Measurements from ENCODE around the gene VANGL1.

The VANGL1 gene

GRCh38 chr1:115665319-115666096 is 23.7 kb downstream of the VANGL1 start:
- no peak overlapping the region for H3K4me3 ChIP-seq (ENCODE audit: low read depth, low read length)
- in situ Hi-C loops (cut with HindIII; ENCODE audit: low sequenced_read_pairs), result no loop called here
- DNase-seq (ENCODE audit: low read depth), result no peak
- TF ChIP-seq, protein P1, sequence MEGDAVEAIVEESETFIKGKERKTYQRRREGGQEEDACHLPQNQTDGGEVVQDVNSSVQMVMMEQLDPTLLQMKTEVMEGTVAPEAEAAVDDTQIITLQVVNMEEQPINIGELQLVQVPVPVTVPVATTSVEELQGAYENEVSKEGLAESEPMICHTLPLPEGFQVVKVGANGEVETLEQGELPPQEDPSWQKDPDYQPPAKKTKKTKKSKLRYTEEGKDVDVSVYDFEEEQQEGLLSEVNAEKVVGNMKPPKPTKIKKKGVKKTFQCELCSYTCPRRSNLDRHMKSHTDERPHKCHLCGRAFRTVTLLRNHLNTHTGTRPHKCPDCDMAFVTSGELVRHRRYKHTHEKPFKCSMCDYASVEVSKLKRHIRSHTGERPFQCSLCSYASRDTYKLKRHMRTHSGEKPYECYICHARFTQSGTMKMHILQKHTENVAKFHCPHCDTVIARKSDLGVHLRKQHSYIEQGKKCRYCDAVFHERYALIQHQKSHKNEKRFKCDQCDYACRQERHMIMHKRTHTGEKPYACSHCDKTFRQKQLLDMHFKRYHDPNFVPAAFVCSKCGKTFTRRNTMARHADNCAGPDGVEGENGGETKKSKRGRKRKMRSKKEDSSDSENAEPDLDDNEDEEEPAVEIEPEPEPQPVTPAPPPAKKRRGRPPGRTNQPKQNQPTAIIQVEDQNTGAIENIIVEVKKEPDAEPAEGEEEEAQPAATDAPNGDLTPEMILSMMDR (IDR thresholded peaks at IDR 0.05; ENCODE audit: low read depth, low read length, missing control alignments), result no peak

DNA sequence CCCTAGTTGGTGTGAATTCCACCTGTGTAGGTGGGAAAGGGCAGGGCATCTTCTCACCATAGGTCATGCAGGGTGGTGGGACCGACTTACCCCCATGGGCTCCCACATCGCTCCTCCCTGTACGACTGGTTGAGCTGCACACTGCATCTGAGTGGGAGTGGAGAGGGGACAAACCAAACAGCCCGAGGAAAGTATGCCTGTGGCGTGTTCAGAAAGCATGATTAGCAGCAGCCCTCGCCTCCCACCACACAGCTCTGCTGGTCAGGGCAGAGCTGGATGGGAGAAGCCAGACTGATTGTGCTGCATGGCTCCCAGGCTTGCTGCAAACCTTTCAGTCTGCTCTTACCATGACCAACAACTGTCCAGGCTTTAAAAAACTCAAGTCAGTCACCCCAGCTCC is 24.4 kb downstream of the VANGL1 start:
- in situ Hi-C loops (cut with HindIII; ENCODE audit: low sequenced_read_pairs), result no loop called here
- no peak overlapping the region for H3K4me3 ChIP-seq (ENCODE audit: low read depth, low read length)
- TF ChIP-seq, protein P1 (IDR thresholded peaks at IDR 0.05; ENCODE audit: low read depth, low read length, missing control alignments), result no peak
- no peak for DNase-seq (ENCODE audit: low read depth)

GRCh38 chr1:115666702-115667101 is 24.9 kb downstream of the VANGL1 start:
- no peak overlapping the region for H3K4me3 ChIP-seq (ENCODE audit: low read depth, low read length)
- DNase-seq (ENCODE audit: low read depth), result no peak
- TF ChIP-seq, protein P1 (IDR thresholded peaks at IDR 0.05; ENCODE audit: low read depth, low read length, missing control alignments), result no peak
- in situ Hi-C loops (cut with HindIII; ENCODE audit: low sequenced_read_pairs), result no loop called here

DNA sequence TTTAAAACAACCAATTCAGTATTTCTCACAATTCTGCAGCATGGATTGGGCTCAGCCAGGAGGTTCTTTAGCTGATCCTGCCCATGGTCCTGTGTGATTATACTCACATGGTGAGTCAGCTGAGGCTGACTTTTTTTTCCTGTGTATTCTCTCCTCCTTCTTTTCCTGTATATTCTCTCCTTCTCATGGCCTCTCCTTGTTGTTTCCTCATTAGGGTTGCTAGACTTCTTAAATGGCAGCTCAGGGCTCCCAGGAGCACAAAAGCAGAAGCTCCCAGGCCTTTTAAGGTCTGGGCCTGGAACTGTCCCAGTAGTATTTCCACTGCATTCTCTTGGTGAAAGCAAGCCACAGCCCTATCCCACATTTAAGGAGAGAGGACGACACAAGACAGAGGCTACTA is 26.8 kb downstream of the VANGL1 start:
- in situ Hi-C loops (cut with HindIII; ENCODE audit: low sequenced_read_pairs), result no loop called here
- peak; percentile 62 for DNase-seq (ENCODE audit: low read depth)
- no peak overlapping the region for H3K4me3 ChIP-seq (ENCODE audit: low read depth, low read length)
- TF ChIP-seq, protein P1 (IDR thresholded peaks at IDR 0.05; ENCODE audit: low read depth, low read length, missing control alignments), result no peak

DNA sequence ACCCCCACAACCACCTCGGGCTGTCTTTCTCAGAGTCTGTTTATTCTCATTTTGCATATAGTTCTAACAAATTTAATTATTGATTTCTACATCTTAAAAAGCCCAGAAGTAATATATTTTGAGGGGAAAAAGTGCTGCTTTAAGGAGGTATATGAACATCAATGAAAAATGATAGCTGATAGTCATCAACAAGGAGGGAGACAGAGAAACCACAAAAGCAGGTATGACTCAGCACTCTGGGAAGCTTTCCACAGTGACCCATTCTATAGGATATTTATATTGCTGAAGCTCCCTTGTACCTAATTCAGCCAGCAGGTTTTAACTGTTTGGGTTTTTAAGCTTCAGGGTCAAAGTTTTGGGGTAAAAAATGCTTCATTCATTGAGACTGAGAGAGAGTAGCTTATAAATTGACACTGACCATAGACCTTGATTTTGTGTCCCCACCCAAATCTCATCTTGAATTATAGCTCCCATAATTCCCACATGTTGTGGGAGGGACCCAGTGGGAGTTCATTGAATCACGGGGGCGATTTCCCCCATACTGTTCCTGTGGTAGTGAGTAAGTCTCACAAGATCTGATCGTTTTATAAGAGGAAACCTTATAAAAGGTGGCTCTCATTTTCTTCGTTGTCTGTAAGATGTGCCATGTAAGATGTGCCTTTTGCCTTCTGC is 27.4 kb downstream of the VANGL1 start:
- in situ Hi-C loops (cut with HindIII; ENCODE audit: low sequenced_read_pairs), result no loop called here
- DNase-seq (ENCODE audit: low read depth), result peak; percentile 81
- TF ChIP-seq, protein P1 (IDR thresholded peaks at IDR 0.05; ENCODE audit: low read depth, low read length, missing control alignments), result no peak
- H3K4me3 ChIP-seq (ENCODE audit: low read depth, low read length), result no peak overlapping the region

GRCh38 chr1:115669886-115670285 is 28.1 kb downstream of the VANGL1 start:
- in situ Hi-C loops (cut with HindIII; ENCODE audit: low sequenced_read_pairs), result no loop called here
- no peak overlapping the region for H3K4me3 ChIP-seq (ENCODE audit: low read depth, low read length)
- TF ChIP-seq, protein P1 (IDR thresholded peaks at IDR 0.05; ENCODE audit: low read depth, low read length, missing control alignments), result no peak
- DNase-seq (ENCODE audit: low read depth), result no peak
